ENCODE results near the gene TMEM243. TPM values are rescaled to one million over a fixed set of nuclear protein-coding genes. Genes with fewer than 3 reads are reported as not detected.

TMEM243 gene
- total RNA-seq, 1 experiment from 2014 or later = 24.2 TPM

- Histone ChIP-seq H3K4me3 (ENCODE audit: low read depth, low read length) (no peak overlapping the region), H3K4me1 (no peaks in the 10 kb centered on the region), H3K9me3 (no peaks in the 10 kb centered on the region), H3K27me3 (replicated peaks; ENCODE audit: control insufficient read depth, insufficient read depth, low read length) (no peaks in the 10 kb centered on the region), H3K36me3 (ENCODE audit: control insufficient read depth, insufficient read depth, low read length) (no peaks in the 10 kb centered on the region)
- Mint-ChIP-seq H3K27me3 (ENCODE audit: insufficient read depth, unreplicated experiment) (peaks cover 5% of the 10 kb centered on the region), H3K4me3 (ENCODE audit: unreplicated experiment) (no peak overlapping the region), H3K36me3 (ENCODE audit: insufficient read depth, unreplicated experiment) (peaks cover 10% of the 10 kb centered on the region), H3K27ac (ENCODE audit: unreplicated experiment) (no peak overlapping the region), H3K4me1 (ENCODE audit: low read depth, unreplicated experiment) (no peaks in the 10 kb centered on the region), H3K9me3 (ENCODE audit: unreplicated experiment) (no peaks in the 10 kb centered on the region)
- TF ChIP-seq CTCF (IDR thresholded peaks at IDR 0.05; ENCODE audit: insufficient read depth in 1 of 2, low read depth in 1 of 2, low read length in 1 of 2, severe bottlenecking in 1 of 2, unreplicated experiment in 1 of 2) = no peak
- DNase-seq = no peak
- BruUV-seq (replicated peaks) = no TSS peak
- ChIA-PET POLR2A (no interaction called here), CTCF (interaction anchor here (0.6 kb wide), 1 partner anchor 134 kb away, joined by 4 read pairs; no protein-coding TSS in a partner anchor)
- intact Hi-C loops (cut with micrococcal nuclease; ENCODE audit: unreplicated experiment) = no loop called here
Observed at GRCh38 chr7:87147500-87147899, 72.0 kb downstream of the TMEM243 start.

- Mint-ChIP-seq H3K27me3 (ENCODE audit: insufficient read depth, unreplicated experiment) (peaks cover 5% of the 10 kb centered on the region), H3K9me3 (ENCODE audit: unreplicated experiment) (no peaks in the 10 kb centered on the region), H3K36me3 (ENCODE audit: insufficient read depth, unreplicated experiment) (peaks cover 3% of the 10 kb centered on the region), H3K27ac (ENCODE audit: unreplicated experiment) (no peak overlapping the region), H3K4me1 (ENCODE audit: low read depth, unreplicated experiment) (no peaks in the 10 kb centered on the region), H3K4me3 (ENCODE audit: unreplicated experiment) (no peak overlapping the region)
- DNase-seq = no peak
- ChIA-PET POLR2A (no interaction called here), CTCF (no interaction called here)
- H3K36me3 ChIP-seq (ENCODE audit: control insufficient read depth, insufficient read depth, low read length) = no peaks in the 10 kb centered on the region
- no TSS peak for BruUV-seq (replicated peaks)
- H3K27me3 ChIP-seq (replicated peaks; ENCODE audit: control insufficient read depth, insufficient read depth, low read length) = no peaks in the 10 kb centered on the region
- TF ChIP-seq CTCF (IDR thresholded peaks at IDR 0.05; ENCODE audit: insufficient read depth in 1 of 2, low read depth in 1 of 2, low read length in 1 of 2, severe bottlenecking in 1 of 2, unreplicated experiment in 1 of 2) = no peak
- no peaks in the 10 kb centered on the region for H3K4me1 ChIP-seq
- intact Hi-C loops (cut with micrococcal nuclease; ENCODE audit: unreplicated experiment) = no loop called here
- no peaks in the 10 kb centered on the region for H3K9me3 ChIP-seq
- H3K4me3 ChIP-seq (ENCODE audit: low read depth, low read length) = no peak overlapping the region
Observed at GRCh38 chr7:87146740-87147386, 72.7 kb downstream of the TMEM243 start.

Other genes starting within 250 kb of the TMEM243 start
- gene ELAPOR2, start 160.1 kb downstream of the TMEM243 start, total RNA-seq (2022) = 4.6 and 5.6 TPM in 2 replicates
- gene DMTF1, start 67.3 kb downstream of the TMEM243 start, total RNA-seq (2022) = 59.2 and 60.9 TPM in 2 replicates
- 15.4 and 16.9 TPM in 2 replicates for gene CROT, start 125.9 kb upstream of the TMEM243 start, total RNA-seq (2022)